GM18520 (cell line): ENCODE results near the gene ZDHHC18.

Source experiments
- ATAC-seq: cut with Tn5 transposase; IDR thresholded peaks from one replicate; pipeline ENCODE4 v1.9.1; 2021; ENCODE audit not compliant: unreplicated experiment

ZDHHC18 gene

GRCh38 chr1:26826261-26827105 is at the start of gene ZDHHC18:
Gene ZDHHC18, plus strand, starts transcription at chr1:26826688. Its CDS starts 117 bp downstream, at chr1:26826805.
- ATAC-seq, result peak; percentile 67

- no peak for ATAC-seq
Observed at GRCh38 chr1:26779098-26779668, 47.3 kb upstream of the ZDHHC18 start.

GRCh38 chr1:26780344-26780957 is 46.0 kb upstream of the ZDHHC18 start:
- ATAC-seq, result no peak

GRCh38 chr1:26781206-26781825 is 45.2 kb upstream of the ZDHHC18 start:
- no peak for ATAC-seq

GRCh38 chr1:26782521-26783212 is 43.8 kb upstream of the ZDHHC18 start:
- ATAC-seq, result no peak

GRCh38 chr1:26783646-26784022 is 42.9 kb upstream of the ZDHHC18 start:
- no peak for ATAC-seq

GRCh38 chr1:26784023-26784871 is 42.2 kb upstream of the ZDHHC18 start:
- no peak for ATAC-seq

- ATAC-seq, result no peak
Observed at GRCh38 chr1:26784886-26785285, 41.6 kb upstream of the ZDHHC18 start.

- ATAC-seq, result no peak
Observed at GRCh38 chr1:26785611-26786436, 40.7 kb upstream of the ZDHHC18 start.

GRCh38 chr1:26786437-26787380 is 39.8 kb upstream of the ZDHHC18 start:
- no peak for ATAC-seq

- ATAC-seq, result peak; percentile 35
Observed at GRCh38 chr1:26787381-26787705, 39.1 kb upstream of the ZDHHC18 start.

- peak; percentile 51 for ATAC-seq
Observed at GRCh38 chr1:26787706-26788514, 38.6 kb upstream of the ZDHHC18 start, which contains the start of gene PIGV. Gene PIGV, plus strand, starts transcription at chr1:26787950. Its CDS starts 2,866 bp downstream, at chr1:26790816.

GRCh38 chr1:26788515-26788785 is 38.0 kb upstream of the ZDHHC18 start:
- no peak for ATAC-seq

- ATAC-seq, result no peak
Observed at GRCh38 chr1:26788836-26789611, 37.5 kb upstream of the ZDHHC18 start.

- ATAC-seq, result no peak
Observed at GRCh38 chr1:26789612-26789865, 36.9 kb upstream of the ZDHHC18 start.

- ATAC-seq, result no peak
Observed at GRCh38 chr1:26789931-26790330, 36.6 kb upstream of the ZDHHC18 start.

- no peak for ATAC-seq
Observed at GRCh38 chr1:26790551-26790953, 35.9 kb upstream of the ZDHHC18 start.
